OCI-LY7 (cell line): ENCODE measurements around the gene OR56A5. TPM values are rescaled to one million over a fixed set of nuclear protein-coding genes. Genes with fewer than 3 reads are reported as not detected.

Experiments
- BruUV-seq: library from RNA; stranded (reverse); fragments of 400-500 nt; replicated peaks from 2 replicates; lab custom pipeline; 2021; lab: Mats Ljungman, UMichigan
- CTCF ChIA-PET: fragments of 300-600 bp; sonication (Branson Sonifier 250); formaldehyde crosslinking; loops from one replicate; lab custom pipeline; 2022; ENCODE audit warnings: antibody characterized with exemption; ENCODE audit not compliant: unreplicated experiment; lab: Charles Lee
- POLR2A ChIA-PET: fragments of 300-600 bp; sonication (Branson Sonifier 250); formaldehyde crosslinking; loops from one replicate; lab custom pipeline; 2022; ENCODE audit warnings: antibody characterized with exemption; lab: Charles Lee
- DNase-seq: peaks from one replicate; pipeline ENCODE4 v3.0.0-alpha.2; 2015; ENCODE audit warnings: low spot score
- H2AFZ ChIP-seq: fragments of 200-600 bp; sonication (generic), shearing (Covaris generic); 2 replicates; pipeline ENCODE4 v1.6.1; 2014; ENCODE audit warnings: mild to moderate bottlenecking, antibody characterized with exemption, low read length, moderate library complexity
- H3K27ac ChIP-seq: fragments of 200-600 bp; sonication (generic); 2 replicates; pipeline ENCODE4 v1.5.1; 2014; ENCODE audit warnings: mixed run types, low read depth, mild to moderate bottlenecking, moderate library complexity, low read length, inconsistent platforms; ENCODE audit not compliant: poor library complexity, severe bottlenecking
- H3K36me3 ChIP-seq: fragments of 200-600 bp; sonication (generic); 2 replicates; pipeline ENCODE4 v1.6.1; 2014; ENCODE audit warnings: mild to moderate bottlenecking, antibody characterized with exemption, low read length, moderate library complexity, mixed read lengths; ENCODE audit not compliant: insufficient read depth
- H3K4me1 ChIP-seq: fragments of 200-600 bp; sonication (generic); 2 replicates; pipeline ENCODE4 v1.5.1; 2014; ENCODE audit warnings: mild to moderate bottlenecking, low read length; ENCODE audit not compliant: insufficient read depth, poor library complexity, severe bottlenecking
- H3K4me2 ChIP-seq: fragments of 200-600 bp; sonication (generic); 2 replicates; pipeline ENCODE4 v1.6.1; 2014; ENCODE audit warnings: mild to moderate bottlenecking, low read length
- H3K4me3 ChIP-seq: fragments of 200-600 bp; sonication (generic); 2 replicates; pipeline ENCODE4 v1.5.1; 2014; ENCODE audit warnings: mild to moderate bottlenecking, low read depth, low read length; ENCODE audit not compliant: poor library complexity, severe bottlenecking
- H3K79me2 ChIP-seq: fragments of 200-600 bp; sonication (generic); 2 replicates; pipeline ENCODE4 v1.6.1; 2016; ENCODE audit warnings: low read depth, mild to moderate bottlenecking, low read length, moderate library complexity, mixed read lengths; ENCODE audit not compliant: insufficient read depth
- H3K9me2 ChIP-seq: fragments of 200-600 bp; sonication (generic); 2 replicates; pipeline ENCODE4 v1.6.1; 2016; ENCODE audit warnings: mild to moderate bottlenecking, low read length, mixed read lengths; ENCODE audit not compliant: insufficient read depth
- H3K9me3 ChIP-seq: fragments of 200-600 bp; sonication (generic); 2 replicates; pipeline ENCODE4 v1.6.1; 2014; ENCODE audit warnings: mild to moderate bottlenecking, mixed run types, low read length, mixed read lengths
- H4K20me1 ChIP-seq: fragments of 200-600 bp; sonication (generic); 2 replicates; pipeline ENCODE4 v1.6.1; 2014; ENCODE audit warnings: mild to moderate bottlenecking, antibody characterized with exemption, low read length, moderate library complexity, mixed read lengths; ENCODE audit not compliant: insufficient read depth
- CTCF ChIP-seq: fragments of 200-600 bp; sonication (generic); conservative IDR thresholded peaks from 2 replicates; pipeline ENCODE4 v1.5.1; 2014; ENCODE audit warnings: mild to moderate bottlenecking, antibody characterized with exemption, low read length, moderate library complexity, mixed read lengths
- EZH2phosphoT487 ChIP-seq: fragments of 200-600 bp; sonication (generic); IDR thresholded peaks from 2 replicates; pipeline ENCODE4 v1.6.1; 2018; ENCODE audit warnings: low read depth, borderline replicate concordance, mild to moderate bottlenecking, mixed run types, antibody characterized with exemption, low read length, moderate library complexity, mixed read lengths
- intact Hi-C: fragments of 100-400 bp; cut with micrococcal nuclease; formaldehyde crosslinking; loops from one replicate; pipeline ENCODE4 v1.10.0; 2022; ENCODE audit not compliant: unreplicated experiment
- total RNA-seq, 2 experiments: library from RNA; depleted of rRNA in 1 of 2; stranded (reverse); fragments of >200 nt in 1 of 2; shearing (Covaris generic) in 1 of 2; gene quantifications; 2 replicates each; pipeline ENCODE4 v1.2.3, GENCODE V29; 2014 to 2022

OR56A5 gene
- total RNA-seq, 2 experiments from 2014 or later = not detected

GRCh38 chr11:5973530-5973929 is 5.2 kb upstream of the OR56A5 start:
- H3K79me2 ChIP-seq = no peaks in the 10 kb centered on the region
- intact Hi-C loops = loop anchor here (10.0 kb wide), 1 partner anchor 59 kb away; no protein-coding TSS in a partner anchor
- H3K9me3 ChIP-seq = no peaks in the 10 kb centered on the region
- ChIA-PET CTCF (no interaction called here), POLR2A (interaction anchor here (0.6 kb wide), 1 partner anchor 1481 kb away, joined by 5 read pairs; no protein-coding TSS in a partner anchor)
- no peak overlapping the region for H3K4me3 ChIP-seq
- no peaks in the 10 kb centered on the region for H3K36me3 ChIP-seq
- H3K27ac ChIP-seq = no peak overlapping the region
- BruUV-seq = no TSS peak
- H3K4me2 ChIP-seq = no peak overlapping the region
- no peak for DNase-seq
- no peak overlapping the region for H2AFZ ChIP-seq
- no peaks in the 10 kb centered on the region for H3K4me1 ChIP-seq
- TF ChIP-seq CTCF = no peak
- TF ChIP-seq EZH2phosphoT487 = no peak
- no peaks in the 10 kb centered on the region for H4K20me1 ChIP-seq
- H3K9me2 ChIP-seq = no peaks in the 10 kb centered on the region

- intact Hi-C loops = no loop called here
These were observed 586 bp downstream of the OR56A5 start for GRCh38 chr11:5967708-5968107.

More at GRCh38 chr11:5967708-5968107, 586 bp downstream of the OR56A5 start:
- no peak overlapping the region for H3K4me3 ChIP-seq
- H3K9me2 ChIP-seq = no peaks in the 10 kb centered on the region
- TF ChIP-seq CTCF = no peak
- no peak for TF ChIP-seq EZH2phosphoT487
- no peak for DNase-seq
- H3K4me1 ChIP-seq = no peaks in the 10 kb centered on the region
- ChIA-PET POLR2A (no interaction called here), CTCF (no interaction called here)
- no peaks in the 10 kb centered on the region for H3K36me3 ChIP-seq
- H3K27ac ChIP-seq = no peak overlapping the region
- H3K79me2 ChIP-seq = no peaks in the 10 kb centered on the region
- no peak overlapping the region for H3K4me2 ChIP-seq
- H4K20me1 ChIP-seq = no peaks in the 10 kb centered on the region
- no TSS peak for BruUV-seq
- no peaks in the 10 kb centered on the region for H3K9me3 ChIP-seq
- H2AFZ ChIP-seq = no peak overlapping the region
